Fibroblast of the aortic adventitia (primary cell): ENCODE data around the gene STX2. TPM values are rescaled to one million over a fixed set of nuclear protein-coding genes. Genes with fewer than 3 reads are reported as not detected.
"Not testable (repeated sequence)": the region's sequence is repeated elsewhere in the genome, so short reads cannot be mapped to it uniquely, and the experiment has no call there.

Experiments
- DNase-seq: peaks from one replicate; pipeline ENCODE4 v3.0.0-alpha.2; 2010; ENCODE audit warnings: low read depth
- H3K4me3 ChIP-seq: 2 replicates; pipeline ENCODE4 v1.5.1; 2011; ENCODE audit warnings: low read depth, mild to moderate bottlenecking, control low read depth, low read length, moderate library complexity
- total RNA-seq: library from RNA; depleted of rRNA; stranded (reverse); fragments of >200 nt; gene quantifications from 2 replicates; pipeline ENCODE4 v1.2.3, GENCODE V29; 2012; ENCODE audit warnings: low replicate concordance
- TF ChIP-seq, protein P1 (sequence below): IDR thresholded peaks from 2 replicates; pipeline ENCODE4 v1.5.1; 2011; ENCODE audit warnings: mild to moderate bottlenecking, low read length, control low read depth, inconsistent platforms; ENCODE audit not compliant: insufficient read depth

STX2 gene
- total RNA-seq, 1 donor: 48.1 TPM

- H3K4me3 ChIP-seq: no peak overlapping the region
- TF ChIP-seq, protein P1, sequence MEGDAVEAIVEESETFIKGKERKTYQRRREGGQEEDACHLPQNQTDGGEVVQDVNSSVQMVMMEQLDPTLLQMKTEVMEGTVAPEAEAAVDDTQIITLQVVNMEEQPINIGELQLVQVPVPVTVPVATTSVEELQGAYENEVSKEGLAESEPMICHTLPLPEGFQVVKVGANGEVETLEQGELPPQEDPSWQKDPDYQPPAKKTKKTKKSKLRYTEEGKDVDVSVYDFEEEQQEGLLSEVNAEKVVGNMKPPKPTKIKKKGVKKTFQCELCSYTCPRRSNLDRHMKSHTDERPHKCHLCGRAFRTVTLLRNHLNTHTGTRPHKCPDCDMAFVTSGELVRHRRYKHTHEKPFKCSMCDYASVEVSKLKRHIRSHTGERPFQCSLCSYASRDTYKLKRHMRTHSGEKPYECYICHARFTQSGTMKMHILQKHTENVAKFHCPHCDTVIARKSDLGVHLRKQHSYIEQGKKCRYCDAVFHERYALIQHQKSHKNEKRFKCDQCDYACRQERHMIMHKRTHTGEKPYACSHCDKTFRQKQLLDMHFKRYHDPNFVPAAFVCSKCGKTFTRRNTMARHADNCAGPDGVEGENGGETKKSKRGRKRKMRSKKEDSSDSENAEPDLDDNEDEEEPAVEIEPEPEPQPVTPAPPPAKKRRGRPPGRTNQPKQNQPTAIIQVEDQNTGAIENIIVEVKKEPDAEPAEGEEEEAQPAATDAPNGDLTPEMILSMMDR: no peak
- DNase-seq: no peak
These were observed 46.1 kb downstream of the STX2 start for GRCh38 chr12:130792821-130793553.

DNA sequence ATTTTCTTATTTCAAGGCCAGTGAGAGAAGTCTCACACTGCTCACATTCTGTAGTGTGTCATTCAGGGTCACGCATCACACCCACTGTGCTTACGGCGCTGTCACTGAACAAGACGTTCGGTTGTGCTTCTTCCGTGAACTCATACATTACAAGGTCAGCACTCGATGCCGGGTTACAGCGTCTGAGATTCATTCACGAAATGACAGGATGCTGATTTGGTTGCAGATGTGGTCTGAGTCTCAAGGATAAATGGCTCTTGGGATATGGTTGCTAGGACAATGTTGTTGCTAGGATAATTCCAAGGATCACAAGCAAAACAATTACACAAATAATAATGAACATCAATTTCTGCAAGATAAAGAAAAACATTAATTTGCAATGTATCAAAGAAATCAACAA, 47.4 kb downstream of the STX2 start:
- DNase-seq: no peak
- no peak overlapping the region for H3K4me3 ChIP-seq
- TF ChIP-seq, protein P1: no peak

DNA sequence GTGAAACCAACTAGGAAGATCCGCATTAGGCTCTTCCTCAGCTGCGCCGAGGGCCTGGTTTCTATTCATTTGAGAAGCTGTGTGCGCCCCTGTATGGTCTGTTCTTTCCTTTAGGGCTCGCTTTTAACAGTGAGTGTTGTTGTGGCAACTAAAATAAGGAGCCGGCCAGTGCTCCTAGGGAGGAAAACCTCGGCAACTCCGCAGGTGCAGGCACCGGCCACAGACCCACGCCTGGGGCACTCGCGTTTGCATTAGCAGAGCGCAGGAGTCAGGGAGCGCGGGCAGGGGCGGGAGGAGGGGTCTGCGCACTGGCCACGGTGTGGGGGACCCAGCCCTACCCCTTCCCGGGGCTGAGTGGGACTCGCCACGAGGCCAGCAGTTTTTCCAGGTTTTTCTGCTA, 50.5 kb downstream of the STX2 start:
- no peak overlapping the region for H3K4me3 ChIP-seq
- TF ChIP-seq, protein P1: no peak
- no peak for DNase-seq

GRCh38 chr12:130787445-130788410, 51.3 kb downstream of the STX2 start:
- peak; percentile 50 for DNase-seq
- no peak overlapping the region for H3K4me3 ChIP-seq
- TF ChIP-seq, protein P1: no peak

DNA sequence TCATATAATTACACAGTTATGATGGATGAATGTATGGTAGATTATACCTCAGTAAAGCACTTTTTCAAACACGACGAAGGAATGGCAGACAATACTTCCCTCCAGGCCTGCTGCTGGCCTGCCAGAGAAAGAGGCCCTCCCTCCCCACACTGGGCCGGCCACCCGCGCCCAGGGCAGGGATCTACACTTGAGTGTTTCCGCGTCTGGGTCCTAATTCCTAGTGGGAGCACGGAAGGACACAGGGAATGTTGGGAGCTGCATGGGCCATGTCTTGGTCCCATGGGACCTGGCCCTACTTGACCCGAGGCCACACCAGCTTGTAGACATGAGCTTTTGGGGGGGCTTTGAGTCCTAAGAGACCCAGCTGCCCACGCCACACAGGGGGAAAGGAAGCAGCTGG, 52.0 kb downstream of the STX2 start:
- no peak for DNase-seq
- TF ChIP-seq, protein P1: no peak
- no peak overlapping the region for H3K4me3 ChIP-seq

DNA sequence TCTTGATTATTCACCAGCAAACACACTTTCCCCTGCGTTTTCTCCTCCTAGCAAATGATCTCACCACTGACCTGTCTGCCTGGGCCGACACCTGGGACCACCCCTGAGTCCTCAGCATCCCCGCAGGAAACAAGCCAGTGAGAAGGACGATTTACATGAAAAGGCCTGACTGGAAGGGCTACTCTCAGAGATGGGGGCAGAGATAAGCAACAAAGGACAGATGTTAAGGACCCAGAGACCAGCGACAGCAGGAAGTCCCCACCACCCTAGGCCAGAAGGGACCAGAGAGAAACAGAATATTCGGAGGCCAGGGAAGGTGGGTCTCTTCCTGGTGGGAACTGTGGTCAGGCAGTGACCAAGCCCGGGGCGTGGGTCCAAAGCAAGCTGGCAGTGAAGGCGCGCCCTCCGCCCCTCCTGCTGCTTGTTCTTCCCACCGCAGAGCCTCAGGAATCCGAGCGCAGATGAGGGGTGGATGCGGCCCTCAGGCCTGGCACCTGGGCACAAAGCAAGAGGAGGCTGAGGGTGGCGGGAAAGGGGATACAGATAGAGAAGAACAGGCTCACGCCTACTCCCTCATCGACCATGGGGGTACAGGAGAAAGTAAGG, 55.8 kb downstream of the STX2 start:
- TF ChIP-seq, protein P1: no peak
- DNase-seq: no peak
- no peak overlapping the region for H3K4me3 ChIP-seq

DNA sequence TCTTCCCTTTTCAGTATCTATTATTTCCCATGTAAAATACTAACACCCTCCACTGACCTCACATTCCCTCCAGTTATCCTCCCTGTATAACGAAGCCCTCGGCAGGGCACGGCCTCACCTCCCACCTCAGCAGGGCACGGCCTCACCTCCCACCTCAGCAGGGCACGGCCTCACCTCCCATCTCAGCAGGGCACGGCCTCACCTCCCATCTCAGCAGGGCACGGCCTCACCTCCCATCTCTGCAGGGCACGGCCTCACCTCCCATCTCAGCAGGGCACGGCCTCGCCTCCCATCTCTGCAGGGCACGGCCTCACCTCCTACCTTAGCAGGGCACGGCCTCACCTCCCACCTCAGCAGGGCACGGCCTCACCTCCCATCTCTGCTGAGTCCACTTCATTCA, 56.8 kb downstream of the STX2 start:
- DNase-seq: not testable (repeated sequence)

More for the DNA sequence above, 56.8 kb downstream of the STX2 start:
- H3K4me3 ChIP-seq: not testable (repeated sequence)
